ENCODE measurements around the gene BCL7A. TPM values are rescaled to one million over a fixed set of nuclear protein-coding genes. Genes with fewer than 3 reads are reported as not detected.

The BCL7A gene
- total and polyA plus RNA-seq, 9 of the 15 experiments (the other 6 are each of a cell fraction or from before 2014, with no cell fraction given) = 0.25 to 21.9 (median 14.9) TPM

DNA sequence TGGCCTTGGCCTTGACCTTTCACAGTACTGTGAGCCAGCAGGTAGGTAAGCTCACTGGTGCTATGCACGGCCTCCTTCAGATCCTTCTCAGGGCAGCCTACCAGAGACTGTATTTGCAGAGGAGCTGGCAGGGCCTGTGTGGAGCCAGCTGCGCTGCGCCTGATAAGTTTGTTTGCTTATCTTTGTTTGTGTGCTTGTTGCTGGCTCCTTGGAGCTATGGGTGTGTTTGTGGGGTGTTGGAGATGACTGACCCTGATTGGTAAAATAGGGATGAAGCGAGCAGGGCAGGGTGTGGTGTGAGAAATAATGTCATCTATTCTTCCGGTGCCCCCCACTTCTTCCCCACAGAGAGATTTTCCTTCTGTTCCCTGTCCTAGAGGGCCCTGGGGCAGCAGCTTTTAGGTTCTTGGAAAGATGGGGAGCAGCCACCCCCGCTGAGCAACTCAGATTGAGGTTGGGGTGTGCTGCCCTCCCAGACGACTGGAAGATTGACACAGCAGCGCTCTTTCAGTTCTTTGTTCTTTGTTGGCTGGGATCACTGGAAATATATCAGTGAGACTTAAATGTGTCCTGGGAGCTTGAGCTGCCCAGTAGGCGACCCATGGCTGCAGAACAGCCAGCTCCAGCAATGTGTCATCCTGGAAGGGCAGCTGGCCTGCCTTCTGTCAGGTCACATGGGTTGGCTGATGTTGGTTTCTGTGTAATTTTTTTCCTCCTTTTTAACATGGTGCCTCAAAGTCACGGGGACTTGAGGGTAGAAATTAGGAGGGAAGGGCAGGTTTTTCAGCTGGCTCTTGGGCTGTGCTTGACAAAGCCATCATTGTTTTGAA is 76.5 kb downstream of the BCL7A start (continued):
- TF ChIP-seq, protein P1, sequence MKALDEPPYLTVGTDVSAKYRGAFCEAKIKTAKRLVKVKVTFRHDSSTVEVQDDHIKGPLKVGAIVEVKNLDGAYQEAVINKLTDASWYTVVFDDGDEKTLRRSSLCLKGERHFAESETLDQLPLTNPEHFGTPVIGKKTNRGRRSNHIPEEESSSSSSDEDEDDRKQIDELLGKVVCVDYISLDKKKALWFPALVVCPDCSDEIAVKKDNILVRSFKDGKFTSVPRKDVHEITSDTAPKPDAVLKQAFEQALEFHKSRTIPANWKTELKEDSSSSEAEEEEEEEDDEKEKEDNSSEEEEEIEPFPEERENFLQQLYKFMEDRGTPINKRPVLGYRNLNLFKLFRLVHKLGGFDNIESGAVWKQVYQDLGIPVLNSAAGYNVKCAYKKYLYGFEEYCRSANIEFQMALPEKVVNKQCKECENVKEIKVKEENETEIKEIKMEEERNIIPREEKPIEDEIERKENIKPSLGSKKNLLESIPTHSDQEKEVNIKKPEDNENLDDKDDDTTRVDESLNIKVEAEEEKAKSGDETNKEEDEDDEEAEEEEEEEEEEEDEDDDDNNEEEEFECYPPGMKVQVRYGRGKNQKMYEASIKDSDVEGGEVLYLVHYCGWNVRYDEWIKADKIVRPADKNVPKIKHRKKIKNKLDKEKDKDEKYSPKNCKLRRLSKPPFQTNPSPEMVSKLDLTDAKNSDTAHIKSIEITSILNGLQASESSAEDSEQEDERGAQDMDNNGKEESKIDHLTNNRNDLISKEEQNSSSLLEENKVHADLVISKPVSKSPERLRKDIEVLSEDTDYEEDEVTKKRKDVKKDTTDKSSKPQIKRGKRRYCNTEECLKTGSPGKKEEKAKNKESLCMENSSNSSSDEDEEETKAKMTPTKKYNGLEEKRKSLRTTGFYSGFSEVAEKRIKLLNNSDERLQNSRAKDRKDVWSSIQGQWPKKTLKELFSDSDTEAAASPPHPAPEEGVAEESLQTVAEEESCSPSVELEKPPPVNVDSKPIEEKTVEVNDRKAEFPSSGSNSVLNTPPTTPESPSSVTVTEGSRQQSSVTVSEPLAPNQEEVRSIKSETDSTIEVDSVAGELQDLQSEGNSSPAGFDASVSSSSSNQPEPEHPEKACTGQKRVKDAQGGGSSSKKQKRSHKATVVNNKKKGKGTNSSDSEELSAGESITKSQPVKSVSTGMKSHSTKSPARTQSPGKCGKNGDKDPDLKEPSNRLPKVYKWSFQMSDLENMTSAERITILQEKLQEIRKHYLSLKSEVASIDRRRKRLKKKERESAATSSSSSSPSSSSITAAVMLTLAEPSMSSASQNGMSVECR (CRISPR knock-in tag; IDR thresholded peaks at IDR 0.05) = peak; percentile 36; the same call in 1 of the 2 replicates
- TF ChIP-seq, protein P2, sequence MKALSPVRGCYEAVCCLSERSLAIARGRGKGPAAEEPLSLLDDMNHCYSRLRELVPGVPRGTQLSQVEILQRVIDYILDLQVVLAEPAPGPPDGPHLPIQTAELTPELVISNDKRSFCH (CRISPR knock-in tag; IDR thresholded peaks at IDR 0.05) = no peak
- TF ChIP-seq, protein P2 (tag; IDR thresholded peaks at IDR 0.05) = peak; percentile 94
- TF ChIP-seq SLC30A9 (CRISPR knock-in tag; IDR thresholded peaks at IDR 0.05) (no peak), GATAD2A (IDR thresholded peaks at IDR 0.05) (peak; percentile 94), TOE1 (IDR thresholded peaks at IDR 0.05; ENCODE audit: borderline replicate concordance) (peak; percentile 51; the same call in 1 of the 2 replicates), TOE1 (CRISPR knock-in tag; IDR thresholded peaks at IDR 0.05; ENCODE audit: borderline replicate concordance, low read depth) (no peak), CXXC5 (CRISPR knock-in tag; IDR thresholded peaks at IDR 0.05) (peak; percentile 79), ZFP30 (CRISPR knock-in tag; IDR thresholded peaks at IDR 0.05; ENCODE audit: borderline replicate concordance) (no peak), RAD51 (IDR thresholded peaks at IDR 0.05; ENCODE audit: borderline replicate concordance, low read depth) (peak; percentile 42; the same call in 1 of the 2 replicates), ZNF707 (CRISPR knock-in tag; conservative IDR thresholded peaks at IDR 0.05) (no peak), IFI16 (CRISPR knock-in tag; IDR thresholded peaks at IDR 0.05) (no peak), NR1H2 (CRISPR knock-in tag; IDR thresholded peaks at IDR 0.05) (no peak), TEAD4 (IDR thresholded peaks at IDR 0.05; ENCODE audit: low read length) (peak; percentile 97), TEAD4 (CRISPR knock-in tag; IDR thresholded peaks at IDR 0.05; ENCODE audit: borderline replicate concordance) (no peak), FOXA3 (CRISPR knock-in tag; conservative IDR thresholded peaks at IDR 0.05 in 1 of 2, IDR thresholded peaks at IDR 0.05 in 1 of 2) (peak; percentile 93 to 94), TAL1 (IDR thresholded peaks at IDR 0.05) (peak; percentile 97)
- TF ChIP-seq, protein P3, sequence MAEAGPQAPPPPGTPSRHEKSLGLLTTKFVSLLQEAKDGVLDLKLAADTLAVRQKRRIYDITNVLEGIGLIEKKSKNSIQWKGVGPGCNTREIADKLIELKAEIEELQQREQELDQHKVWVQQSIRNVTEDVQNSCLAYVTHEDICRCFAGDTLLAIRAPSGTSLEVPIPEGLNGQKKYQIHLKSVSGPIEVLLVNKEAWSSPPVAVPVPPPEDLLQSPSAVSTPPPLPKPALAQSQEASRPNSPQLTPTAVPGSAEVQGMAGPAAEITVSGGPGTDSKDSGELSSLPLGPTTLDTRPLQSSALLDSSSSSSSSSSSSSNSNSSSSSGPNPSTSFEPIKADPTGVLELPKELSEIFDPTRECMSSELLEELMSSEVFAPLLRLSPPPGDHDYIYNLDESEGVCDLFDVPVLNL (CRISPR knock-in tag; IDR thresholded peaks at IDR 0.05; ENCODE audit: low read depth) = no peak
- TF ChIP-seq, protein P4, sequence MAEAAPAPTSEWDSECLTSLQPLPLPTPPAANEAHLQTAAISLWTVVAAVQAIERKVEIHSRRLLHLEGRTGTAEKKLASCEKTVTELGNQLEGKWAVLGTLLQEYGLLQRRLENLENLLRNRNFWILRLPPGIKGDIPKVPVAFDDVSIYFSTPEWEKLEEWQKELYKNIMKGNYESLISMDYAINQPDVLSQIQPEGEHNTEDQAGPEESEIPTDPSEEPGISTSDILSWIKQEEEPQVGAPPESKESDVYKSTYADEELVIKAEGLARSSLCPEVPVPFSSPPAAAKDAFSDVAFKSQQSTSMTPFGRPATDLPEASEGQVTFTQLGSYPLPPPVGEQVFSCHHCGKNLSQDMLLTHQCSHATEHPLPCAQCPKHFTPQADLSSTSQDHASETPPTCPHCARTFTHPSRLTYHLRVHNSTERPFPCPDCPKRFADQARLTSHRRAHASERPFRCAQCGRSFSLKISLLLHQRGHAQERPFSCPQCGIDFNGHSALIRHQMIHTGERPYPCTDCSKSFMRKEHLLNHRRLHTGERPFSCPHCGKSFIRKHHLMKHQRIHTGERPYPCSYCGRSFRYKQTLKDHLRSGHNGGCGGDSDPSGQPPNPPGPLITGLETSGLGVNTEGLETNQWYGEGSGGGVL (CRISPR knock-in tag; IDR thresholded peaks at IDR 0.05) = no peak
